A549 treated with CpdA at 1 μM for 4 hours (cell line): ENCODE results near the gene OR11G2. TPM values are rescaled to one million over a fixed set of nuclear protein-coding genes. Genes with fewer than 3 reads are reported as not detected.

Experiments used
- total RNA-seq: library from RNA; stranded (reverse); fragments of 200-300 nt; extraction: Qiagen RNA extraction; gene quantifications from 5 replicates; pipeline ENCODE4 v1.2.3, GENCODE V29; 2022; ENCODE audit warnings: low read depth

Gene OR11G2
- not detected in 5 replicates for total RNA-seq

GRCh38 chr14:20190596-20190995 is at the start of gene OR11G2:
TSS of gene OR11G2 (plus strand) at chr14:20190896. CDS start at chr14:20197438, 6,542 bp downstream.

GRCh38 chr14:20223410-20223809 is 32.7 kb downstream of the OR11G2 start, which contains the start of gene OR11H6:
TSS of gene OR11H6 (plus strand) at chr14:20223710. CDS start at chr14:20223710, 0 bp downstream.

GRCh38 chr14:20228681-20229080 is 38.0 kb downstream of the OR11G2 start, which contains the start of gene OR11H7:
TSS of gene OR11H7 (plus strand) at chr14:20228981.

Other genes starting within 250 kb of the OR11G2 start
- gene OR4K15, start 215.3 kb upstream of the OR11G2 start, total RNA-seq: not detected in 5 replicates
- not detected in 5 replicates for gene OR4Q2, start 188.7 kb upstream of the OR11G2 start, total RNA-seq
- gene OR4K14, start 171.6 kb upstream of the OR11G2 start, total RNA-seq: not detected in 5 replicates
- gene OR4K13, start 154.9 kb upstream of the OR11G2 start, total RNA-seq: not detected in 5 replicates
- not detected in 5 replicates for gene OR4L1, start 130.9 kb upstream of the OR11G2 start, total RNA-seq
- not detected in 5 replicates for gene OR4K17, start 80.2 kb upstream of the OR11G2 start, total RNA-seq
- not detected in 5 replicates for gene OR4N5, start 52.1 kb upstream of the OR11G2 start, total RNA-seq
- not detected in 5 replicates for gene OR11H6, start 32.8 kb downstream of the OR11G2 start, total RNA-seq
- gene OR11H7, start 38.1 kb downstream of the OR11G2 start, total RNA-seq: not detected in 5 replicates
- not detected in 5 replicates for gene OR11H4, start 48.4 kb downstream of the OR11G2 start, total RNA-seq
- 18.1 to 29.1 TPM (median 20.6 TPM) in 5 replicates for gene TTC5, start 115.1 kb downstream of the OR11G2 start, total RNA-seq
- gene CCNB1IP1, start 142.4 kb downstream of the OR11G2 start, total RNA-seq: 38.9 to 61.4 TPM (median 43.0 TPM) in 5 replicates
- gene PARP2, start 152.7 kb downstream of the OR11G2 start, total RNA-seq: 21.7 to 25.0 TPM (median 23.5 TPM) in 5 replicates
- 8.4 to 11.9 TPM (median 10.9 TPM) in 5 replicates for gene TEP1, start 222.6 kb downstream of the OR11G2 start, total RNA-seq
- gene KLHL33, start 245.3 kb downstream of the OR11G2 start, total RNA-seq: 0.01 TPM in 1 of 5 replicates, not detected in the others